ENCODE data around the gene SLC37A4. TPM values are rescaled to one million over a fixed set of nuclear protein-coding genes. Genes with fewer than 3 reads are reported as not detected.

Gene SLC37A4
- total RNA-seq, 1 experiment from 2014 or later = 54.5 TPM

- TF ChIP-seq, protein P1, sequence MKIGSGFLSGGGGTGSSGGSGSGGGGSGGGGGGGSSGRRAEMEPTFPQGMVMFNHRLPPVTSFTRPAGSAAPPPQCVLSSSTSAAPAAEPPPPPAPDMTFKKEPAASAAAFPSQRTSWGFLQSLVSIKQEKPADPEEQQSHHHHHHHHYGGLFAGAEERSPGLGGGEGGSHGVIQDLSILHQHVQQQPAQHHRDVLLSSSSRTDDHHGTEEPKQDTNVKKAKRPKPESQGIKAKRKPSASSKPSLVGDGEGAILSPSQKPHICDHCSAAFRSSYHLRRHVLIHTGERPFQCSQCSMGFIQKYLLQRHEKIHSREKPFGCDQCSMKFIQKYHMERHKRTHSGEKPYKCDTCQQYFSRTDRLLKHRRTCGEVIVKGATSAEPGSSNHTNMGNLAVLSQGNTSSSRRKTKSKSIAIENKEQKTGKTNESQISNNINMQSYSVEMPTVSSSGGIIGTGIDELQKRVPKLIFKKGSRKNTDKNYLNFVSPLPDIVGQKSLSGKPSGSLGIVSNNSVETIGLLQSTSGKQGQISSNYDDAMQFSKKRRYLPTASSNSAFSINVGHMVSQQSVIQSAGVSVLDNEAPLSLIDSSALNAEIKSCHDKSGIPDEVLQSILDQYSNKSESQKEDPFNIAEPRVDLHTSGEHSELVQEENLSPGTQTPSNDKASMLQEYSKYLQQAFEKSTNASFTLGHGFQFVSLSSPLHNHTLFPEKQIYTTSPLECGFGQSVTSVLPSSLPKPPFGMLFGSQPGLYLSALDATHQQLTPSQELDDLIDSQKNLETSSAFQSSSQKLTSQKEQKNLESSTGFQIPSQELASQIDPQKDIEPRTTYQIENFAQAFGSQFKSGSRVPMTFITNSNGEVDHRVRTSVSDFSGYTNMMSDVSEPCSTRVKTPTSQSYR (CRISPR knock-in tag; IDR thresholded peaks at IDR 0.05) = no peak
- TF ChIP-seq, protein P2, sequence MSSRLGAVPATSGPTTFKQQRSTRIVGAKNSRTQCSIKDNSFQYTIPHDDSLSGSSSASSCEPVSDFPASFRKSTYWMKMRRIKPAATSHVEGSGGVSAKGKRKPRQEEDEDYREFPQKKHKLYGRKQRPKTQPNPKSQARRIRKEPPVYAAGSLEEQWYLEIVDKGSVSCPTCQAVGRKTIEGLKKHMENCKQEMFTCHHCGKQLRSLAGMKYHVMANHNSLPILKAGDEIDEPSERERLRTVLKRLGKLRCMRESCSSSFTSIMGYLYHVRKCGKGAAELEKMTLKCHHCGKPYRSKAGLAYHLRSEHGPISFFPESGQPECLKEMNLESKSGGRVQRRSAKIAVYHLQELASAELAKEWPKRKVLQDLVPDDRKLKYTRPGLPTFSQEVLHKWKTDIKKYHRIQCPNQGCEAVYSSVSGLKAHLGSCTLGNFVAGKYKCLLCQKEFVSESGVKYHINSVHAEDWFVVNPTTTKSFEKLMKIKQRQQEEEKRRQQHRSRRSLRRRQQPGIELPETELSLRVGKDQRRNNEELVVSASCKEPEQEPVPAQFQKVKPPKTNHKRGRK (CRISPR knock-in tag; IDR thresholded peaks at IDR 0.05; ENCODE audit: borderline replicate concordance) = no peak
- TF ChIP-seq SP1 (CRISPR knock-in tag; conservative IDR thresholded peaks at IDR 0.05) (no peak), RORB (CRISPR knock-in tag; IDR thresholded peaks at IDR 0.05) (no peak)
These were observed 9.0 kb downstream of the SLC37A4 start (continued) for GRCh38 chr11:119021631-119022030.

- CTCF ChIA-PET = interaction anchor here (1.0 to 1.6 kb wide), 4 partner anchors 11 to 318 kb away, joined by 3 to 5 read pairs (median 3); no protein-coding TSS in a partner anchor
- POLR2A ChIA-PET = interaction anchor here (1.7 kb wide), 1 partner anchor 10 kb away, joined by 5 read pairs; the partner anchor contains the start of gene SLC37A4
- no peaks in the 10 kb centered on the region; the same call in 1 of the 2 replicates for H3K27me3 Mint-ChIP-seq (ENCODE audit: low read depth)
- H3K9me3 Mint-ChIP-seq = no peaks in the 10 kb centered on the region
- TF ChIP-seq CREB1 (CRISPR knock-in tag; IDR thresholded peaks at IDR 0.05) = no peak
- TF ChIP-seq NFE2L1 (CRISPR knock-in tag; IDR thresholded peaks at IDR 0.05) = no peak
- TF ChIP-seq FOXJ3 (CRISPR knock-in tag; IDR thresholded peaks at IDR 0.05; ENCODE audit: borderline replicate concordance) = no peak
- TF ChIP-seq MXD4 (CRISPR knock-in tag; IDR thresholded peaks at IDR 0.05; ENCODE audit: borderline replicate concordance) = no peak
- no peak for TF ChIP-seq ZNF219 (CRISPR knock-in tag; IDR thresholded peaks at IDR 0.05; ENCODE audit: borderline replicate concordance)
- TF ChIP-seq ZNF232 (CRISPR knock-in tag; IDR thresholded peaks at IDR 0.05) = no peak
- TF ChIP-seq E2F4 (CRISPR knock-in tag; IDR thresholded peaks at IDR 0.05; ENCODE audit: borderline replicate concordance, low read depth) = no peak
- no peak for TF ChIP-seq IRF2 (CRISPR knock-in tag; IDR thresholded peaks at IDR 0.05; ENCODE audit: borderline replicate concordance, low read depth)
- TF ChIP-seq ARID4B (CRISPR knock-in tag; IDR thresholded peaks at IDR 0.05; ENCODE audit: borderline replicate concordance) = no peak
- TF ChIP-seq USF1 (CRISPR knock-in tag; IDR thresholded peaks at IDR 0.05) = no peak
- no peak for TF ChIP-seq JUN (CRISPR knock-in tag; IDR thresholded peaks at IDR 0.05)
- TF ChIP-seq, protein P3, sequence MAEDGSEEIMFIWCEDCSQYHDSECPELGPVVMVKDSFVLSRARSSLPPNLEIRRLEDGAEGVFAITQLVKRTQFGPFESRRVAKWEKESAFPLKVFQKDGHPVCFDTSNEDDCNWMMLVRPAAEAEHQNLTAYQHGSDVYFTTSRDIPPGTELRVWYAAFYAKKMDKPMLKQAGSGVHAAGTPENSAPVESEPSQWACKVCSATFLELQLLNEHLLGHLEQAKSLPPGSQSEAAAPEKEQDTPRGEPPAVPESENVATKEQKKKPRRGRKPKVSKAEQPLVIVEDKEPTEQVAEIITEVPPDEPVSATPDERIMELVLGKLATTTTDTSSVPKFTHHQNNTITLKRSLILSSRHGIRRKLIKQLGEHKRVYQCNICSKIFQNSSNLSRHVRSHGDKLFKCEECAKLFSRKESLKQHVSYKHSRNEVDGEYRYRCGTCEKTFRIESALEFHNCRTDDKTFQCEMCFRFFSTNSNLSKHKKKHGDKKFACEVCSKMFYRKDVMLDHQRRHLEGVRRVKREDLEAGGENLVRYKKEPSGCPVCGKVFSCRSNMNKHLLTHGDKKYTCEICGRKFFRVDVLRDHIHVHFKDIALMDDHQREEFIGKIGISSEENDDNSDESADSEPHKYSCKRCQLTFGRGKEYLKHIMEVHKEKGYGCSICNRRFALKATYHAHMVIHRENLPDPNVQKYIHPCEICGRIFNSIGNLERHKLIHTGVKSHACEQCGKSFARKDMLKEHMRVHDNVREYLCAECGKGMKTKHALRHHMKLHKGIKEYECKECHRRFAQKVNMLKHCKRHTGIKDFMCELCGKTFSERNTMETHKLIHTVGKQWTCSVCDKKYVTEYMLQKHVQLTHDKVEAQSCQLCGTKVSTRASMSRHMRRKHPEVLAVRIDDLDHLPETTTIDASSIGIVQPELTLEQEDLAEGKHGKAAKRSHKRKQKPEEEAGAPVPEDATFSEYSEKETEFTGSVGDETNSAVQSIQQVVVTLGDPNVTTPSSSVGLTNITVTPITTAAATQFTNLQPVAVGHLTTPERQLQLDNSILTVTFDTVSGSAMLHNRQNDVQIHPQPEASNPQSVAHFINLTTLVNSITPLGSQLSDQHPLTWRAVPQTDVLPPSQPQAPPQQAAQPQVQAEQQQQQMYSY (CRISPR knock-in tag; IDR thresholded peaks at IDR 0.05) = no peak
- peaks cover 16% of the 10 kb centered on the region for H3K4me1 Mint-ChIP-seq
- H3K36me3 Mint-ChIP-seq = peaks cover 65% of the 10 kb centered on the region
- peak overlapping the region; percentile 34; the same call in 1 of the 2 replicates for H3K27ac Mint-ChIP-seq
- H3K4me3 Mint-ChIP-seq = peak overlapping the region; percentile 98
- no peak for DNase-seq (ENCODE audit: low spot score)
- ATAC-seq = no peak
These were observed 10.7 kb downstream of the SLC37A4 start for GRCh38 chr11:119019996-119020395.
